Measurements from ENCODE around the gene NR6A1.

Gene NR6A1

DNA sequence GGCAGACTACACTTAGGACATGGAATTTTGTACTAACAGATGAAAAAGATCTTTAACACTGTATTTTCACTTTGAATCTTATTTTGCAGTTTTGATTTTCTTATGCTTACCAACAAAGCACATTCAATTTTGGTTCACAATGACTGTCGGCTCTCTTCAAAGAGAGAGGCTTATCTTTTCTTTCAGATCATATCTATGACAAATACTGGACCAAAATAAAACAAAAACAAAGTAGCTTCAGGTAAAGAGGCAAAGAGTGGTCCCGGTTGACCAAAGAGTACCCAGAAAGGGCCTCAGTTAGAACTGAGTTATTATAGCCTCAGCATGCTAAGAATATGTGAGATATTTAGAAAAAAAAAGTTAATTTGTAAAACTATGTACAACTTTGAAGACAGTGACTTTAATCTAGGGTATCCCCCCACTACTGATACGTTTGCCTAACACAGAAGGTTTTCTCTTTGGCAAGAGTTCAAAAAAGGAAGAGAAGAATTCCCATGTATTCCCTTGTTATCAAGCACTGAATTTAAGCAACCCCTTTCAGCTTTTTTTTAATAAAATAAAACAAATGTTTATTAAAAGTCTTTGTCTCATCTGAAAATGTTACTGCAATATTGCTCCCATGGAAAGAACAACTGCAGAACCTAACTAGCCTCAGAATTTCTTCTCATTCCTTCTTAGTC, 50.5 kb downstream of the NR6A1 start:
- DNase-seq = no peak

DNA sequence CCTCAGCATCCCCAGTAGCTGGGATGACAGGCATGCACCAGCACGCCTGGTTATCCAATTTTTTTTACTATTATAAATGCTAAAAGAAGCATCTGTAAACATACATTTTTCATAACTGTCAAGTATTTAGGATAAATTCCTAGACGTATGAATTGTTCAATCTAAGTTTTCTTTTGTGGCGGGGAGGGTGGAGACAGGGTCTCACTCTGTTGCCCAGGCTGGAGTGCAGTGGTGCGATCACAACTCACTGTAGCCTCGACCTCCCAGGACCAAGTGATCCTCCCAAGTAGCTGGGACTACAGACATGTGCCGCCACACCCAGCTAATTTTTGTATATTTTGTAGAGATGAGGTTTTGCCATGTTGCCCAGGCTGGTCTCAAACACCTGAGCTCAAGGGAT, 52.2 kb downstream of the NR6A1 start:
- no peak for DNase-seq

DNA sequence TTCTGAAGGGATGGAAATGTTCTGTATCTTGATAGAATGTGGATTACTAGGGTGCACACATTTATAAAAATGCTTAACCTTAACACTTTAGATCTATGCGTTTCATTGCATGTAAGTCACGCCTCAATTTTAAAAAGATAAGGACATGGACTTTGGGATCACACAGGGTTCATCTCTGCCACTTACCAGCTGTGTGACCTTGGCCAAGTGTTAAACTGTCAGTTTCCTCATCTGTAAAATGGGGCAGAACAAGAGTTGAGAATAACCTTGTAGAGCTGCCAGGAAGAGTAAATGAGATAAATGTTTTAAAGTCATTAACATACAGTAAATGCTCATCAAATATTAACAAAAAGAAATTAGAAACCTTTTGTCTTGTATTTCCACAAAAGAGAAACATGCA, 53.5 kb downstream of the NR6A1 start:
- DNase-seq = no peak

DNA sequence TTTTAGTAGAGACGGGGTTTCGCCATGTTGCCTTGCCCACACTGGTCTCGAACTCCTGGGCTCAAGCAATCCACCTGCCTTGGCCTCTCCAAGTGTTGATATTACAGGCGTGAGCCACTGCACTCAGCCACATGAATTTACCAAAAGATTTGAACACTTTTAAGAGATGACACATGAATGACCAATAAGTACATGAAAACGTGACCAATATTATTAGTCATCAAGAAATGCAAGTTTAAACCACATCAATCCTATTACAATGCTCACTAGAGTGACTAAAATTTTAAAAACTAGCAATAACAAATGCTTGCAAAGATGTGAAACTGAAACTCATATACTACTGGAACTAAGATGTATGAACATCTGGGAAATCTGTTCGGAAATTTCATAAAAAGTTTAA, 54.3 kb downstream of the NR6A1 start:
- no peak for DNase-seq

DNA sequence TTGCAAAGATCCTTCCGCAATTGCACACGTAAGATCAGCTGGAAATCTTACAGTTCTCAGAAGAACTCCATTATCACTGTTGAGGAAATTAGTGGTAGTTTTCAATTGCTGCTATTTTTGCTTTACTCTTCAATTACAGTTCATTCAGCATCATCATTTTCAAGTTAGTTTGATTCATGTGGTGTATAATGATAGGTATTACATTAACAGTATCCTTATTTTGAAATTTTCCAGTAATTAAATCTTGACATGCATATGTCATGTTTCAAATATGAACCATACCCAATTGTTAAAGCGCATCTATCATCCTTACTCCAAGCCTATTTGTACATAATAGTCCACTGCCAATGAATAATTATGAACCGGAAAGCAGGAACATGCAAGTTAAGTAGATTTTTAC, 60.3 kb downstream of the NR6A1 start:
- no peak for DNase-seq

DNA sequence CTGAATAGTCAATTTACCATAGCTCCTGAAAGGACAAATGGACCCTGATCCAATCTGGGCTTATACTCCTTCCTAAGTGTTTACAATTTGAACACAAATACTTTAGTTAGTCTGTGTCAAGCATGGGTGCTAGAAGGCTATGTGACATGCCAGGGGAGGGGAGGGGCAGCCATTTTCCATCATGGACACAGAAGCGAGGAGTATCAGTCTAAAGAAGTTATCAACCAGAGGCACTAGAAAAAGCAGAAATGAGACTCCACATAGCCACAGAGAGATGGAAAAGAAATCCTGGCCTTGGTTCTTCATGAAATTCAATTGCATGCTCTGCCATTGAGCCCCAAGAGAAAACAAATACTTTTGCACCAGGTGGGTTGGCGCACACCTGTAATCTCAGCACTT, 61.8 kb downstream of the NR6A1 start:
- DNase-seq = no peak

DNA sequence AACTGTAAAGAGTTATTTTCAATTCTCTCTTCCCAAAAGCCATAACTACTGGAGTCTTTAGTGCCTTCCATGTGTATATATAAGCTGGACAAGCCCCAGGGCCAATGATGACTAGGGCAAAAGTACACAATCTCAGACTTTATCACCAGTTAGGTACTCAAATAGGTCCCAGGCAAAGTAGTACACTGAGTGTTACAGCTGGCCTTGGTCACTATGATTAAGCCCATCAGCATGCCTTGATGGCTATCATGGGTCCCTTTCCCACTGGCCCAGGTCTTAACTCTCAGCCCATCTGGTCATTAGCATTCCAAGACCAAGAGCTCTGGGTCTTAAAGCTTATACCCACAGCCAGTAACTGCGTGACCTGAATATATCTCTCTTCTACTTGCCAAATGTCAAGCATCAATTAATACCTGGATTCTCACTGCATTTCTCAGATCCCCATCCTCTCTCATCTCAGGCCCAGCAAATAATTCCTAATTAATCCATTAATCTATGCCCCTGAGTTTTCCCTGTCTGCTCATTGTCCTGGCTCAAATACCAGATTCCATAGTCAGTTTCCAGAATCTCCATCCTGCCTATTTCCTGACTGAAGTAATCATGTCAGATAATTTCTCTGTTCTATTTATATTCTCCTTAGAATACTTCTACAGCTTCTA, 62.3 kb downstream of the NR6A1 start:
- DNase-seq = no peak

DNA sequence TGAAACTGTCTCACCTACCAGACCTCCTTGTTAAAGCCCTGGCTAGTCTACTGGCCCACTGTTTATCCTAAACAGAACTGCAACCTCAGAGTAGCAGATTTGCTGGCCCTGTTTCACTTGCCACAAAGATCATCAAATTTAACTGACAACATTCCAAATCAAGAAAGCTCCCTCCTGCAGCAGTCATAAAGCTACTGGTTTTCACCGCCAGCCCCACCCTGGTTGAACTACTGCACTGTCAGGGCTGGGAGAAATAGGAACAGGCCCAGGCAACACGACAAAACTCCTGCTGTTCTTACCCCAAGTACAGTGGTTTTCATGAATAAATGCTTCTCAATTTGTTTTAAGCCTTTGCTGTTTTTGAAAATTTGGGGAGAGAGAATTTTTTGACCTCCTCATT, 63.0 kb downstream of the NR6A1 start:
- no peak for DNase-seq

DNA sequence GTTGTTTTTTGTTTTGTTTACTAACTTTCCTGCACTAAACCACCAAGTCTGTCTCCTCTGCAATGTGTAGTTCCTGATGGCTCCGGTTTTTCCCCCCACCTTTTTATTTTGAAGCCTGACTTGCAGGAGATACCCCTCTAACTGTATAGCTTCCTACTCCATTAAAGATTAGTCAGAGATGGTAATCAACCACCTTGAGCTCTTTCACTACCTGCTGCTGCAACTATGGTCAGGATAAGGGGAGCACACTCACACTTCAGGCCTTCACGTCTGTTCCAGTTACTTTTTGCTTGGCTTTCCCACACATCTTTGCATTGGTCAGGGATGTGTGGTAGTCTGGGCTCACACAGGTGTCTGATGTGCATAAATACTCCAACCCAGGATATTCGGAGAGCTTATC, 63.4 kb downstream of the NR6A1 start:
- no peak for DNase-seq

DNA sequence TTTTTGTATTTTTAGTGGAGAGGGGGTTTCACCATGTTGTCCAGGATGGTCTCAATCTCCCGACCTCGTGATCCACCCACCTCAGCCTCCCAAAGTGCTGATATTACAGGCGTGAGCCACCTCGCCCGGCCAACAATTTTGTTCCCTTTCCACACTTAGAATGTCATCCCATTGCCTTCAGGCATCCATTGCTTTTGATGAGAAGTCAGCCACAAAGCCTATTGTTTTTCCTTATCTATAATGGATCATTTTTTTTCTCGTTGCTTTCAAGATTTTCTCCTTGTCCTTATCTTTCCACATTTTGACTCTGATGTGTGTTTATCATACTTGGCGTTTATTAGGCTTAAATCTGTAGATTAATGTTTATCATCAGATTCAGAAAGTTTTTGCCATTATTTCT, 64.4 kb downstream of the NR6A1 start:
- DNase-seq = no peak

DNA sequence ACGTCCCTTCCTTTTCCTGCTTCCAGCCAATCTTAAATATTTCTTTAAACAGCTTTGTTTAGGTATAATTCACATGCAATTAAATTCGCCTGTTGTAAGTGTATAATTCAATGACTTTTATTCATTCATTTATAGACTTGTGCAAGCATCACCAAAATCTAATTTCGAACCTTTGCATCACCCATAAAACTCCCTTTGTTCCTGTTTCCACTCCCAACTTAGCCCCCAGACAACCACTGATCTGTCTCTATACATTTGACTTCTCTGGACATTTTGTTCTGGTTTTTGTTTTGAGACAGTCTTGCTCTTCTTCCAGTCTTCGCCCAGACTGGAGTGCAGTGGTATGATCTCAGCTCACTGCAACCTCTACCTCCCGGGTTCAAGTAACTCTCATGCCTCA, 71.5 kb downstream of the NR6A1 start:
- DNase-seq = no peak

DNA sequence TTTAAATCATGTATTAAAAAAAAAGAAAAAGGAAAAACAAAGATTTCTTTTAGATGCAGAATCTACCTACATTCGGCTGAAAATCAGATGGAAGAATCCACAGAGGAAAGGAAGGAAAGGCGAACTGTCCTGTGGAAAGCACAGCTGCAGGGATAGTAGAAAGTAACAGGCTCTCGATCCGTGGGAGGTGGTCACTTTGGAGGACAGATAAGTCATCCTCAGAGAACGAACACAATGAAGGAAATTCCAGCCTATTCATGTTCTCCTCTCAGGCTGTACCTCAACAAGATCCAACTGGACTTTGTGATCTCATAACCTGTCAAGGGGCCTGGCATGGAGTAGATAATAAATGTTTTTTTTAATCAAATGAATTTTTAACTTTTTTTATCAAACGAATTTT, 72.8 kb downstream of the NR6A1 start:
- no peak for DNase-seq

DNA sequence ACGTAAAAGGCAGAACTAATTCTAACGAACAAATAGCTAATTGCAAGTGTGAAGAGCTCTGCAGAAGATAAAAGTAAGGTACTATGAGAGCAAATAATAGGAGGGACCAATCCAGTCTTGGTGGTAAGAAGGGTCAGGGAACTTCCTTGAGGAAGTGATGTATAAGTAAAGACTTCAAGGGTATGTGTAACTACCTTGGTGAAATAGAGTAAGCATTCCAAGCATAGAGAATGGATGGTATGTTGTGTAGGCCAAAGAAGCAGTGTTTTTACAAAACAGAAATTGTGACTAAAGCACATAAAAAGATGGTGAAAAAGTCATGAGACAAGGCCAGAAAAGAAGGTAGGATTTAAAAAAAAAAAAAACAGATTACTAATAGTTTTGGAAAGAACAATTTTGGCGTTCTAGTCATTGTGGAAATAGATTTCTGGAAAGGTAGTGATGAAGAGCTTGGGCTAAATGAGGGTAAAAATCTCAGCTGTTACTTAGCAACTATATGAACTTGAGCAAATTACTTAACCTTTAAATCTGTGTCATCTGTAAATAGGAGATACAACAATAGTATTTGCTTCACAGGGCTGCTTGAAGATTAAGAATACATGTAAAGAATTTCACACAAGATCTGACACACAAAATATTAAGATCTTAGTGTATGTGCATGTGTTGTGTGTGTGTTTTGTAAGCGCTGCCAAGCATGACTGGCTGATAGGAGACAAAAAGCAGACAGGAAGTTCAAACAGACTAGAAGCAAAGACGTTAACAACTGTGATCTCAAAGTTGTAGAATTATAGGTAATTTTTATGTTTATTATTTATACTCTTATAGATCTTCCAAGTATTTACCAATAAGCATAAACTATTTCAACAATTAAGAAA, 73.5 kb downstream of the NR6A1 start:
- no peak for DNase-seq

DNA sequence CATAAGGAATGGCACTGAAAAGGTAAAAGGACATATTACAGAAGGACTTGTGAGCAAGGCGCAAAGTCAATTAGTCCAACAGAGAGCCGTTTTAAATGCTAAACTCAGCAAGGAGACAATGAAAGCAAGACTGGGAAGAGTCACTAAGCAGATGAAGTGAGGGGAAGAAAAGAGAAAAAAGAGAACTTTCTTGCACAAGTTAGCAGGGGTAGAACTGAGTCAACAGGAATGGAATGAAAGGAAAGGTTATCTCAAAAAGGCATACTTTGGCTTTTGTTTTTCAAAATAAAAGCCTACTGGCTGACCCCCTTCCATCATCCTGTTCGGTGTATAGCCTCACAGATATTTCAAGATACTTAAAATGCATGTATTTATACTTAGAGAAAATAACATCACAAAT, 75.0 kb downstream of the NR6A1 start:
- no peak for DNase-seq

DNA sequence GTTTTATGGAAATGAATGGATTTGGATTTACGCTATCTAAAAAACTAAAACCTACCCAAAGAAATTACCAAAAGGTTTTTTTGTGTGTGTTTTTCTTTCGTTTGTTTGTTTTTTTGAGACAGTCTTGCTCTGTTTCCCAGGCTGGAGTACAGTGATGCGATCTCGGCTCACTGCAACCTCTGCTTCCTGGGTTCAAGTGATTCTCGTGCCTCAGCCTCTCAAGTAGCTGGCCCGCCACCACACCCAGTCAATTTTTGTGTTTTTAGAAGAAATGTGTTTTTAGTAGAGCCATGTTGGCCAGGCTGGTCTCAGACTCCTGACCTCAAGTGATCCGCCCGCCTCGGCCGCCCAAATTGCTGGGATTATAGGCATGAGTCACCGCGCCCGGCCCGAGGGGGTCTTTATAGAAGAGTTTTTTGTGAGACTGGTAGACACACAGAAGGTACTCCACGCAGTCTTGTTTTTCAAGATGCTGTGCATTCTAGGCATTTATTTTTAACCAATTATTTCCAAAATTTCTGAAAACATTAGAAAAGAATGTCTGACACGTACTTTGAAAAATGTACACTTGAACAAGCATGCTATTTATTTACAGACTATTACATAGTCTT, 75.7 kb downstream of the NR6A1 start:
- no peak for DNase-seq

DNA sequence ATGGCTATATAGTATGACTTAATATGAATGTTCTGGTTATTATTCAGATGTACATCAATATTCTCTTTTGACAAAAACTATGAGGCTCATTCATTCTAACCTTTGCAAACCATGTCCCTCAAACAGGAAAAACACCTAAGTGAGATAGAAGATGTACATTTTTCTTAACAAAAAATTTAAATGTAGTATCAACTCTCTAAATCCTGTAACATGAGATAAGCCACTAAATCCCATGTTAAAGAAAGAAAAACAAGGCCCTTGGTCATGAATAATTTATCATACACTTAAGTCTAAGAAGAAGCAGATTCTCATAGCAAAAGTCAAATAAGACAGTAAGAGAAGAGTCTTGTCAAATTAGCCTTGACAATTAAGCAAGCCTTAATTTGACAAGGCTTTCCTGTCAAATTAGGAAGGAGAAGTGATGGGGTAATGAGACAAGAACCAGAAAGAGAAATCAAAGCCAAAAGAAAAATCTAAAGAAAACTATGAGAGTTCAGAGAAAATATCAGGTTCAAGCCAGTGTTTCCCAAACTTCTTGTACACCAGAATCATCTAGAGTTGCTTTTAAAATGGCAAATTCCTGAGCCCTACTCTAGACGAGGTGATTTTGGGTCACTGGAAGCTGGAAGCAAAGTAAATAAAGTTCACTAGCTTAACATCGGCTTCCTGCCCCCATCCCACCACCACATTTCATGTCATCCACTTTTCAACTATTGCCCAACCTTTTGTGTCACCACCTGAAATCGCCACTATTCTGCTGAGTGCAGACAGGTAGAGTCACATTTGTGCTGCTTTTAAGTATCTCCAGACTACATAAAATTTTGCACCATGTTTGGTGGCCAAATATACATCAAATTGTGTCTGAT, 76.5 kb downstream of the NR6A1 start:
- no peak for DNase-seq

DNA sequence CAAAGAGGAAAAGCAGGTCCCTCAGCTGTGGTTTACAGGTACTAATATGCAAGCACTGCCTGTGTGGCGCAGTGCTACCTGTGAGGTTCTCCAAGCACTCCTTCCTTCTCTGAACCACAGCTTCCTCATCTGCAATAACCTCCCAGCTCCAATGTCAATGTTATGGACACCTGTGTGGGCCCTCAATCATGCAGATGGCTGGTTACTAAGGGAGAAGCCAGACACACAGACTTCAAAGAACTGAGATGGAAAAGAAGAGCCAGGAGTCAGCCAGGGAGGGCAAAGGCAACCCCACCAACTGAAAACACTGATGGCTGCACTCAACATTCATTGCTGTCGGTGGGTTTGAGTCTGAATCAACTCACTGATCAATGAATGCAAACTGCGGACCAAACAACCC, 77.7 kb downstream of the NR6A1 start:
- peak; percentile 17 for DNase-seq

DNA sequence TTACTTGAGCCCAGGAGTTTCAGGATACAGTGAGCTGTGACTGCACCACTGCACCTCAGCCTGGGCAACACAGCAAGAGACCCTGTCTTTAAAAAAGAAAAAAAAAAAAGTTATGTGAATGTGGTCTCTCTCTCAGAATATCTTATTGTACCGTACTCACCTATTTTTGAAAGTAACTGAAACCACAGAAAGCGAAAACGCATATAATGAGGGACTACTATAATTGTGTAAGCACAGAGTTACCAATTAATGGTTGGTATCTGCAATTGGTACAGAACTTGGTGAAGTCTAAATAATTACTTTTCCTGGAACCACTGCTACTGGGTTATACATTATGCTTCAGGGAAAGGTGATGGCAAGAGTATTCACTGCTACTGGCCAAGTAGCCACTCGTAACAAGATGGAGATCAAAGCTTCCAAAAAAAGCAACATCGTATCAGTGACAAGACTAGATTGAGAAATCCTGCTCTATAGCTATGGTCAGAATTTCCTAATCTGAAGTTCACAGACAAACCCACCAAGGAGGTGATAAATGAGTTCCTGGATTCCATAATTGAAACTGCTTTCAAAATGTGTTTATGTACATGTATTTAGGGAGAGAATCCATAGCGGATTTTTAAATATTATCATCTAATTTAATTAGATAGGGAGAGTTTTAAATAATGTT, 82.7 kb downstream of the NR6A1 start:
- DNase-seq = no peak

DNA sequence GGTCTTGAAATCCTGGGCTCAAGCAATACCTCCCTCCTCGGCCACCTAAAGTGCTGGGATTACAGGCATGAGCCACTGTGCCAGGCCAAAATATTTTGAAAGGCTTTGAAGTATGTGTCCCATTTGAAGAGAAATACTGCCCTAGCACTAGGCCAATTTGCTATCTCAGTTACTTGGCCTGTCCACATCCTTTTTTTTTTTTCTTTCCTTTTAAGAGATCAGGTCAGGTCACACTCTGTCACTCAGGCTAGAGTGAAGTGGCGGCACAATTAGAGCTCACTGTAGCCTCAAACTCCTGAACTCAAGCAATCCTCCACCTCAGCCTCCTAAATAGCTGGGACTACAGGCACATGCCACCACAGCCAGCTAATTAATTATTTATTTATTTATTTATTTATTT, 84.2 kb downstream of the NR6A1 start:
- DNase-seq = no peak

DNA sequence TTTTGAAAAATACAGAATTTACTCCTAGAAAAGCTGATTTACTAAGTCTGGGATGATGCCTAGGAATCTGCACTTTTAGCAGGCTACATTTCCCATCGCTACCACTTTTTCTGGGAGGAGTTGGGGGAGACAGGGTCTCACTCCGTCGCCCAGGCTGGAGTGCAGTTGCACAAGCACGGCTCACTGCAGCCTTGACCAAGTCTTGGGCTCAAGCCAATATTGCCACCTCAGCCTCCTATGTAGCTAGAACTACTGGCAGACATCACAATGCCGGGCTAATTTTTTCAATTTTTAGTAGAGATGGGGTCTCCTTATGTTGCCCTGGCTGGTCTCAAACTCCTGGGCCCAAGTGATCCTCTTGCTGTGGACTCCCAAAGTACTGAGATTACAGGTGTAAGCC, 85.9 kb downstream of the NR6A1 start:
- no peak for DNase-seq

DNA sequence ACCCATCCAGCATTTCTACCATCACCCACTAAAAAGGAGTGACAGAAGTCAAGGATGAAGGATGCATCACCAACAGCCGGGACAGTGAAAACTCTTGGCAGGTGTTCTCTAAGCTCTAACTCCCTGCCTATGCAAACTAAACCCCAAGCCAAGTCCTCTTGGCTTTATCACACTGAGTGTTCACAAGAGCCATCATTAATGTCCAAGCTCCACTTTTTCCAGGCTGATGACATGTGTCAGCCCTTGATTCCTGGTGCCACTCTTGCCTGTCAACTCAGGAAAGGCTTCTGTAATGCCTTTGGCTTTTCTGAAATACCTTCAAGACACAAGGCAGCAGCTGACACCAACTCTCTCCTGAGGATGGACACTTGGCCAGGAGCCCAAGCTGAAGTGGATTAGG, 86.9 kb downstream of the NR6A1 start:
- no peak for DNase-seq

DNA sequence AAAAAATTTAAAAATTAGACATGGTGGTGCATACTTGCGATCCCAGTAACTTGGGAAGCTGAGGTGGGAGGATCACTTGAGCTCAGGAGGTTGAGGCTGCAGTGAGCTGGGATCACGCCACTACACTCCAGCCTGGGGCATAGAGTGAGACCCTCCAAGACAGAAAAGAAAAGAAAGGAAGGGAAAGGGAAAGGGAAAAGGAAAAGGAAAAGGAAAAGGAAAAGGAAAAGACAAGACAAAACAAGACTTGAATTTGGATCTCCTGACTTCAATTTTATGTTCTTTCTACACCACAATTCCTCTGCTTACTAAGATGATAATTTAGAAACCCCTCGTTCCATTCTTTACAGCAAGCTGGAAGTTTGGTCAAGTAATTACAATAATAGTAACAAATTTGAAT, 88.1 kb downstream of the NR6A1 start:
- DNase-seq = no peak

Measured in DMS53 (cell line).